MM.1S (cell line): Measurements from ENCODE around the gene CCNA1.

Source experiments
- DNase-seq: peaks from one replicate; pipeline ENCODE4 v3.0.0-alpha.2; 2015
- H2AFZ ChIP-seq: fragments of 300-600 bp; sonication (generic); 2 replicates; pipeline ENCODE4 v1.6.0; 2016; ENCODE audit warnings: antibody characterized with exemption, low read length
- H3F3A ChIP-seq: fragments of 300-600 bp; sonication (generic); 2 replicates; pipeline ENCODE4 v1.6.1; 2016; ENCODE audit warnings: mild to moderate bottlenecking, antibody characterized with exemption, low read length, moderate library complexity, mixed read lengths; ENCODE audit not compliant: insufficient read depth
- H3K27ac ChIP-seq: fragments of 300-600 bp; sonication (generic); 2 replicates; pipeline ENCODE4 v1.5.1; 2016; ENCODE audit warnings: mild to moderate bottlenecking, low read length
- H3K27me3 ChIP-seq: fragments of 300-600 bp; sonication (generic); replicated peaks from 2 replicates; pipeline ENCODE4 v1.6.0; 2016; ENCODE audit warnings: low read length; ENCODE audit not compliant: insufficient read depth
- H3K36me3 ChIP-seq: fragments of 300-600 bp; sonication (generic); replicated peaks from 2 replicates; pipeline ENCODE4 v1.6.1; 2016; ENCODE audit warnings: mild to moderate bottlenecking, low read length, mixed read lengths; ENCODE audit not compliant: insufficient read depth
- H3K4me1 ChIP-seq: fragments of 300-600 bp; sonication (generic); 2 replicates; pipeline ENCODE4 v1.6.1; 2016; ENCODE audit warnings: low read length, mixed read lengths
- H3K4me2 ChIP-seq: fragments of 300-600 bp; sonication (generic); 2 replicates; pipeline ENCODE4 v1.6.0; 2016; ENCODE audit warnings: low read depth, low read length
- H3K4me3 ChIP-seq: fragments of 300-600 bp; sonication (generic); 2 replicates; pipeline ENCODE4 v1.5.1; 2016; ENCODE audit warnings: low read length, mixed read lengths
- H3K79me2 ChIP-seq: fragments of 300-600 bp; sonication (generic); 2 replicates; pipeline ENCODE4 v1.6.1; 2016; ENCODE audit warnings: mixed run types, low read length, mixed read lengths
- H3K9ac ChIP-seq: fragments of 300-600 bp; sonication (generic); 2 replicates; pipeline ENCODE4 v1.6.1; 2016; ENCODE audit warnings: low read length, mixed read lengths
- H3K9me2 ChIP-seq: fragments of 300-600 bp; sonication (generic); replicated peaks from 2 replicates; pipeline ENCODE4 v1.6.1; 2016; ENCODE audit warnings: mild to moderate bottlenecking, low read length, mixed read lengths; ENCODE audit not compliant: insufficient read depth
- H3K9me3 ChIP-seq: fragments of 300-600 bp; sonication (generic); replicated peaks from 2 replicates; pipeline ENCODE4 v1.6.1; 2016; ENCODE audit warnings: mild to moderate bottlenecking, low read length, mixed read lengths; ENCODE audit not compliant: insufficient read depth
- H4K20me1 ChIP-seq: fragments of 300-600 bp; sonication (generic); 2 replicates; pipeline ENCODE4 v1.6.1; 2016; ENCODE audit warnings: mild to moderate bottlenecking, low read length, moderate library complexity, mixed read lengths; ENCODE audit not compliant: insufficient read depth
- EZH2 ChIP-seq: fragments of 300-600 bp; sonication (generic); optimal IDR thresholded peaks from 2 replicates; pipeline ENCODE3; 2017; ENCODE audit warnings: low read depth, mild to moderate bottlenecking, antibody characterized with exemption, low read length, mixed read lengths
- EZH2phosphoT487 ChIP-seq: fragments of 300-600 bp; sonication (generic); IDR thresholded peaks from 2 replicates; pipeline ENCODE4 v1.6.1; 2018; ENCODE audit warnings: antibody characterized with exemption, low read length
- TF ChIP-seq, protein P1 (sequence below): fragments of 300-600 bp; sonication (generic); IDR thresholded peaks from 2 replicates; pipeline ENCODE4 v1.5.1; 2016; ENCODE audit warnings: antibody characterized with exemption, low read length, mixed read lengths

The CCNA1 gene

DNA sequence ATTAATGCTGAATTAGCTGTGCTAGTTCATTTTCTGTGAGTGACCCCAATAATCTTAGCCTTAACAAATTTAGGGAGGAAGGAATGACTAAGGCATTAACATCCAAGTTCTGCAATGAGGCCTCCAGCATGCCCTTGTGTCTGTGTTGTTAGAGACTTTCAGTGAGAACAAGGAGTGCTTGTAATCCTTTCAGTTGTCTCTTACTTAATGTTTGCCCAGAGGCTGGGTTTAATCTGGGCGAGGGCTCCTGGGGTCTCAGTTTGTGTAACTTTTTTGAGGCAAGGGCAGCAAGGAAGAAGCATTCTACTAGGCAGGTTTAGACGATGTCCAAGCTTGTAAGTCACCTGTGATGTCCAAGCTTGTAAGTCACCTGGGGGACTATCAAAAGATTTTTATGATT, 24.3 kb downstream of the CCNA1 start:
- H3K4me3 ChIP-seq: no peak overlapping the region
- H3K27ac ChIP-seq: no peak overlapping the region
- H3K9me2 ChIP-seq: no peaks in the 10 kb centered on the region
- H3K9ac ChIP-seq: no peak overlapping the region
- H3K4me1 ChIP-seq: 0 out of 2 replicates have a peak, but pooled peaks cover 3% of the 10 kb centered on the region
- no peaks in the 10 kb centered on the region for H3K79me2 ChIP-seq
- H2AFZ ChIP-seq: no peak overlapping the region
- no peak for DNase-seq
- no peaks in the 10 kb centered on the region for H4K20me1 ChIP-seq
- no peaks in the 10 kb centered on the region for H3K9me3 ChIP-seq
- no peak overlapping the region for H3K4me2 ChIP-seq
- TF ChIP-seq, protein P1, sequence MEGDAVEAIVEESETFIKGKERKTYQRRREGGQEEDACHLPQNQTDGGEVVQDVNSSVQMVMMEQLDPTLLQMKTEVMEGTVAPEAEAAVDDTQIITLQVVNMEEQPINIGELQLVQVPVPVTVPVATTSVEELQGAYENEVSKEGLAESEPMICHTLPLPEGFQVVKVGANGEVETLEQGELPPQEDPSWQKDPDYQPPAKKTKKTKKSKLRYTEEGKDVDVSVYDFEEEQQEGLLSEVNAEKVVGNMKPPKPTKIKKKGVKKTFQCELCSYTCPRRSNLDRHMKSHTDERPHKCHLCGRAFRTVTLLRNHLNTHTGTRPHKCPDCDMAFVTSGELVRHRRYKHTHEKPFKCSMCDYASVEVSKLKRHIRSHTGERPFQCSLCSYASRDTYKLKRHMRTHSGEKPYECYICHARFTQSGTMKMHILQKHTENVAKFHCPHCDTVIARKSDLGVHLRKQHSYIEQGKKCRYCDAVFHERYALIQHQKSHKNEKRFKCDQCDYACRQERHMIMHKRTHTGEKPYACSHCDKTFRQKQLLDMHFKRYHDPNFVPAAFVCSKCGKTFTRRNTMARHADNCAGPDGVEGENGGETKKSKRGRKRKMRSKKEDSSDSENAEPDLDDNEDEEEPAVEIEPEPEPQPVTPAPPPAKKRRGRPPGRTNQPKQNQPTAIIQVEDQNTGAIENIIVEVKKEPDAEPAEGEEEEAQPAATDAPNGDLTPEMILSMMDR: no peak
- no peak for TF ChIP-seq EZH2phosphoT487
- no peak for TF ChIP-seq EZH2
- H3K36me3 ChIP-seq: no peaks in the 10 kb centered on the region
- H3K27me3 ChIP-seq: no peaks in the 10 kb centered on the region
- no peaks in the 10 kb centered on the region for H3F3A ChIP-seq

DNA sequence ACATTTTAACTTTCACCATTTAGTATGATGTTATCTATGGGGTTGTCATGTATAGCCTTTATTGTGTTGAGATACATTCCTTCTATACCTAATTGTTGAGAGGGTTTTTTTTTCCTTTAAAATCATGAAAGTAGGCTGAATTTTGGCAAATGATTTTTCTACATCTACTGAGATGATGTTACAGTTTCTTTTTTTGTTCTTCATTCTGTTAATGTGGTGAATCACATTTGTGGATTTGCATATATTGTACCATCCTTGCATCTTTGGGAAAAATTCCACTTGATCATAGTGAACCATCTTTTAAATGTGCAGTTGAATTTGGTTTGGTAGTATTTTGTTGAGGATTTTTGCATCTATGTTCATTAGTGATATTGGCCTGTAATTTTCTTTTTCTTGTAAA, 29.2 kb downstream of the CCNA1 start:
- Histone ChIP-seq H3K4me3 (no peak overlapping the region), H3K4me2 (no peak overlapping the region), H3K27me3 (no peaks in the 10 kb centered on the region), H4K20me1 (no peaks in the 10 kb centered on the region), H3K4me1 (no peaks in the 10 kb centered on the region), H3K36me3 (no peaks in the 10 kb centered on the region), H3K9me3 (no peaks in the 10 kb centered on the region), H3K9ac (no peak overlapping the region), H3K79me2 (no peaks in the 10 kb centered on the region), H2AFZ (no peak overlapping the region), H3F3A (no peaks in the 10 kb centered on the region), H3K27ac (no peak overlapping the region), H3K9me2 (no peaks in the 10 kb centered on the region)
- TF ChIP-seq EZH2: no peak
- TF ChIP-seq EZH2phosphoT487: no peak
- TF ChIP-seq, protein P1: no peak
- no peak for DNase-seq

DNA sequence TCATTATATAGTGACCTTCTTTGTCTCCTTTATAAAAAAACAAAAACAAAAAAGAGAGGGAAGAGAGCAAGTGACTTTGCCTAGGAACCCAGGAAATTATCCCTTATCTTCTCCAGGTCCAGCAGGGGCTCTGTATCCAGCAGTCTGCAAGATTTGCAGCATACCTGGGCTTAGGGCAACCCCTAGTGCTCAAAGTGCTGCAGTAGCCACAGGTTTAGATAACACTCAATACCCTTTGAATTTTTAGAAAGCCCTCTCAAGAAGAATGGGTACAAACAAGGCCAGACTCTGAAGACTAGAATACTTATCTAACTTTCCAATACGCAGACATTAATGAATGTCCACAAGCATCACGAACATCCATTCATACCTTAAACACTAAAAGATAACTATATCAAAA, 43.2 kb downstream of the CCNA1 start:
- Histone ChIP-seq H3K27me3 (no peaks in the 10 kb centered on the region), H2AFZ (no peak overlapping the region), H3K79me2 (no peaks in the 10 kb centered on the region), H3K9ac (no peak overlapping the region), H3K9me2 (no peaks in the 10 kb centered on the region), H4K20me1 (no peaks in the 10 kb centered on the region), H3K4me1 (no peaks in the 10 kb centered on the region), H3F3A (no peaks in the 10 kb centered on the region), H3K9me3 (no peaks in the 10 kb centered on the region), H3K4me2 (no peak overlapping the region), H3K4me3 (no peak overlapping the region), H3K27ac (no peak overlapping the region), H3K36me3 (no peaks in the 10 kb centered on the region)
- TF ChIP-seq EZH2phosphoT487 (no peak), EZH2 (no peak)
- TF ChIP-seq, protein P1: no peak
- DNase-seq: no peak
